K562 (cell line): ENCODE data around the gene MARK2. TPM values are rescaled to one million over a fixed set of nuclear protein-coding genes. Genes with fewer than 3 reads are reported as not detected.
A peak's percentile ranks its signal among the peaks of the same experiment; 100 is the strongest.

Source experiments
- AFF1 ChIP-seq, 2 experiments: fragments of 450-650 bp; IDR thresholded peaks; 2 replicates each; pipeline ENCODE4 v1.6.1; 2018; ENCODE audit warnings: mild to moderate bottlenecking in 2 of 2, low read depth in 1 of 2; ENCODE audit not compliant: partially characterized antibody in 2 of 2
- CXXC5 ChIP-seq: fragments of 250-450 bp; sonication (Bioruptor Pico); IDR thresholded peaks from 2 replicates; pipeline ENCODE4 v1.8.0; 2022; ENCODE audit warnings: inconsistent platforms, mild to moderate bottlenecking, moderate library complexity
- FOSL1 ChIP-seq: fragments of 200-800 bp; sonication (Bioruptor generic); conservative IDR thresholded peaks from 2 replicates; pipeline ENCODE4 v1.6.1; 2016; ENCODE audit warnings: missing genetic modification characterization, missing compliant biosample characterization
- HDAC6 ChIP-seq: IDR thresholded peaks from 2 replicates; pipeline ENCODE4 v1.6.1; 2012; ENCODE audit warnings: low read depth, mild to moderate bottlenecking, control low read depth, inconsistent platforms, low read length, moderate library complexity
- HINFP ChIP-seq: fragments of 450-650 bp; conservative IDR thresholded peaks from 2 replicates; pipeline ENCODE4 v1.6.1; 2016; ENCODE audit warnings: missing genetic modification characterization, low read depth, mild to moderate bottlenecking, control low read depth, missing compliant biosample characterization
- ID3 ChIP-seq, 2 experiments: fragments of 250-450 bp in 1 of 2; fragments of 450-650 bp in 1 of 2; sonication (Bioruptor Pico) in 1 of 2; IDR thresholded peaks; 2 replicates each; pipeline versions ENCODE4 v1.6.1 to v1.8.0; 2016 to 2021; ENCODE audit warnings: mild to moderate bottlenecking in 2 of 2, moderate library complexity in 2 of 2, missing compliant biosample characterization in 1 of 2, missing genetic modification characterization in 1 of 2
- PREB ChIP-seq: sonication (generic); formaldehyde crosslinking; IDR thresholded peaks from 2 replicates; pipeline ENCODE4 v1.8.1; 2023; ENCODE audit warnings: mild to moderate bottlenecking, missing genetic modification reagents
- SMARCA4 ChIP-seq: fragments of 450-650 bp; IDR thresholded peaks from 2 replicates; pipeline ENCODE4 v1.6.1; 2016
- ZFP1 ChIP-seq: fragments of 450-650 bp; formaldehyde crosslinking; IDR thresholded peaks from 2 replicates; pipeline ENCODE4 v1.4.0; 2020; ENCODE audit warnings: mild to moderate bottlenecking, mixed read lengths
- ZNF583 ChIP-seq: fragments of 250-450 bp; sonication (Bioruptor Pico); IDR thresholded peaks from 2 replicates; pipeline ENCODE4 v1.4.0; 2020
- ZNF639 ChIP-seq, 2 experiments: fragments of 200-800 bp in 1 of 2; sonication (Bioruptor generic) in 1 of 2; sonication (generic) in 1 of 2; formaldehyde crosslinking in 1 of 2; IDR thresholded peaks in 1 of 2; conservative IDR thresholded peaks in 1 of 2; 2 replicates each; pipeline versions ENCODE4 v1.5.0 to v1.6.1; 2016 to 2020; ENCODE audit warnings: missing compliant biosample characterization in 1 of 2, missing genetic modification characterization in 1 of 2, missing genetic modification reagents in 1 of 2
- ZNF717 ChIP-seq: fragments of 250-450 bp; sonication (Bioruptor Pico); IDR thresholded peaks from 2 replicates; pipeline ENCODE4 v1.5.0; 2021
- polyA plus RNA-seq, 8 experiments: library from polyadenylated mRNA; depleted of rRNA in 4 of 8; stranded (reverse) in 5 of 8; unstranded in 3 of 8; fragments of >200 nt; fragmentation: Nextera tagmentation in 2 of 8; fragmentation: Illumina TruSeq in 1 of 8; extraction: Ambion mirVana in 2 of 8; extraction: Trizol in 1 of 8; gene quantifications; 2 replicates each; pipeline versions ENCODE4 v1.2.1 to v1.2.3, GENCODE V29; 2011 to 2014; ENCODE audit warnings: inconsistent platforms in 1 of 8, missing spikeins in 1 of 8
- total RNA-seq, 7 experiments: library from RNA; depleted of rRNA in 6 of 7; stranded (reverse); fragments of >200 nt in 6 of 7; fragmentation: Illumina TruSeq in 2 of 7; extraction: Trizol in 2 of 7; gene quantifications; 2 replicates each; pipeline versions ENCODE4 v1.2.1 to v1.2.3, GENCODE V29; 2011 to 2021; ENCODE audit warnings: low replicate concordance in 1 of 7
- TF ChIP-seq, protein P1 (sequence below), 2 experiments: fragments of 450-650 bp; IDR thresholded peaks; 2 replicates each; pipeline ENCODE4 v1.6.1; 2016

MARK2 gene
- total and polyA plus RNA-seq, 9 of the 15 experiments (the other 6 are each of a cell fraction or from before 2014, with no cell fraction given) = 0.32 to 43.5 (median 15.1) TPM

DNA sequence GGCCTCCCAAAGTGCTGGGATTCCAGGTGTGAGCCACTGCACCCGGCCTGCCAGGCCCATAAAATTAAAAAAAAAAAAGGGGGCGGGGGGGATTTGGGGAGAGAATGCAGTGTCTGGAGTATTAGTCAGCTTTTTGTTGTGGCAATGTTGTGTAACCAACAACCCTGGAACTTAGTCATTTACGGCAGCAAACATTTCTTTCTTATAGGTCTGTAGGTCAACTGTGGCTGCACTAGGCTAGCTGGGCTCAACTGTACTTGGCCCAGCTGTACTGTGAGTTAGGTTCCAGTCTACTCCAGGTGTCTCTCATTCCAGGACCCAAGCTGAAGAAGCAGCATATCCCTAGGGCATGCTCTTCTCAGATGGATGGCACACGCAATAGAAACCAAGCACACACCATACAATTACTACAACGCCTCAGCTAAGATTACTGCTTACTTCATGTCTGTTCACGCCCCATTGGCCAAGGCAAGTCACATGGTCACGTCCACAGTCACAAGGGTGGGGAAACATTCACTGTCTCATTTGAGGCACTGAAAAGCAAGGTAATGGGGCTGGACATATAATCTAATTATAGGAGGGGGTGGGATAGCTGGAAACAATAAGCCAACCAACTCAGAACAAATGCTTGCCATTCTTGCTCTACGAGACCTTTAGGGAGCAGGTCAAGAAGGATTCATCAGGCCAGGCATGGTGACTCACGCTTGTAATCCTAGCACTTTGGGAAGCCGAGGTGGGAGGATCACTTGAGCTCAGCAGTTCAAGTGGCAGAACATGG is 36.1 kb upstream of the MARK2 start (continued):
- peak in 1 of 2 experiments; percentile 50; a peak in 2 of 4 replicates for TF ChIP-seq ZNF639 (CRISPR knock-in tag; conservative IDR thresholded peaks at IDR 0.05 in 1 of 2, IDR thresholded peaks at IDR 0.05 in 1 of 2)
- no peak for TF ChIP-seq PREB (CRISPR knock-in tag)
- peak; percentile 76 for TF ChIP-seq SMARCA4
- TF ChIP-seq CXXC5 (CRISPR knock-in tag) = 0 out of 2 replicates have a peak, but pooled peaks have one; percentile 8
- TF ChIP-seq ZNF717 (CRISPR knock-in tag) = no peak
- 0 out of 2 replicates have a peak, but pooled peaks have one; percentile 28 for TF ChIP-seq HINFP (tag)
- TF ChIP-seq, protein P1, sequence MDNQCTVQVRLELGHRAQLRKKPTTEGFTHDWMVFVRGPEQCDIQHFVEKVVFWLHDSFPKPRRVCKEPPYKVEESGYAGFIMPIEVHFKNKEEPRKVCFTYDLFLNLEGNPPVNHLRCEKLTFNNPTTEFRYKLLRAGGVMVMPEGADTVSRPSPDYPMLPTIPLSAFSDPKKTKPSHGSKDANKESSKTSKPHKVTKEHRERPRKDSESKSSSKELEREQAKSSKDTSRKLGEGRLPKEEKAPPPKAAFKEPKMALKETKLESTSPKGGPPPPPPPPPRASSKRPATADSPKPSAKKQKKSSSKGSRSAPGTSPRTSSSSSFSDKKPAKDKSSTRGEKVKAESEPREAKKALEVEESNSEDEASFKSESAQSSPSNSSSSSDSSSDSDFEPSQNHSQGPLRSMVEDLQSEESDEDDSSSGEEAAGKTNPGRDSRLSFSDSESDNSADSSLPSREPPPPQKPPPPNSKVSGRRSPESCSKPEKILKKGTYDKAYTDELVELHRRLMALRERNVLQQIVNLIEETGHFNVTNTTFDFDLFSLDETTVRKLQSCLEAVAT (IDR thresholded peaks at IDR 0.05) = no peak
- TF ChIP-seq ZNF583 (CRISPR knock-in tag) = no peak
- TF ChIP-seq ZFP1 (CRISPR knock-in tag) = no peak
- peak; percentile 92 for TF ChIP-seq FOSL1 (tag)
- no peak for TF ChIP-seq ID3 (CRISPR knock-in tag; IDR thresholded peaks at IDR 0.05)
- peak; percentile 55; the same call in 1 of the 2 replicates for TF ChIP-seq ID3 (tag; IDR thresholded peaks at IDR 0.05)
- no peak for TF ChIP-seq AFF1 (IDR thresholded peaks at IDR 0.05; ENCODE audit: low read depth in 1 of 2, partially characterized antibody in 2 of 2)
- no peak for TF ChIP-seq HDAC6
